GF-D8 (cell line): ENCODE measurements around the gene C16orf89.
"Not testable (repeated sequence)": the region's sequence is repeated elsewhere in the genome, so short reads cannot be mapped to it uniquely, and the experiment has no call there.

Source experiments
- DNase-seq: peaks from one replicate; lab custom pipeline; 2025; lab: John Stamatoyannopoulos, UW

Gene C16orf89

GRCh38 chr16:5060073-5060641 is 5.6 kb downstream of the C16orf89 start:
- no peak for DNase-seq

GRCh38 chr16:5059386-5060072 is 6.2 kb downstream of the C16orf89 start:
- DNase-seq = no peak

GRCh38 chr16:5058476-5058875 is 7.3 kb downstream of the C16orf89 start:
- DNase-seq = no peak

- DNase-seq = no peak
Measured at GRCh38 chr16:5056352-5056751, 9.4 kb downstream of the C16orf89 start.

GRCh38 chr16:5054876-5055865 is 10.6 kb downstream of the C16orf89 start:
- DNase-seq = no peak

GRCh38 chr16:5046914-5047313 is 18.8 kb downstream of the C16orf89 start:
- DNase-seq = no peak

GRCh38 chr16:5045499-5046115 is 20.1 kb downstream of the C16orf89 start:
- DNase-seq = no peak

GRCh38 chr16:5044581-5044980 is 21.2 kb downstream of the C16orf89 start:
- DNase-seq = not testable (repeated sequence)

- no peak for DNase-seq
Measured at GRCh38 chr16:5044011-5044540, 21.7 kb downstream of the C16orf89 start.

GRCh38 chr16:5042574-5043171 is 23.1 kb downstream of the C16orf89 start:
- no peak for DNase-seq

- no peak for DNase-seq
Measured at GRCh38 chr16:5041600-5042133, 24.1 kb downstream of the C16orf89 start.

- DNase-seq = no peak
Measured at GRCh38 chr16:5040451-5040850, 25.3 kb downstream of the C16orf89 start.

- DNase-seq = no peak
Measured at GRCh38 chr16:5036228-5037156, 29.3 kb downstream of the C16orf89 start.

GRCh38 chr16:5035909-5036227 is 29.9 kb downstream of the C16orf89 start:
- no peak for DNase-seq

GRCh38 chr16:5034167-5034523 is 31.6 kb downstream of the C16orf89 start:
- DNase-seq = no peak

GRCh38 chr16:5033256-5034166 is 32.2 kb downstream of the C16orf89 start, which contains the start of gene NAGPA:
NAGPA (minus strand) TSS chr16:5033935; CDS start chr16:5033914, 21 bp downstream.
- DNase-seq = peak; percentile 25

GRCh38 chr16:5032748-5033167 is 33.0 kb downstream of the C16orf89 start:
- no peak for DNase-seq

GRCh38 chr16:5031601-5032000 is 34.2 kb downstream of the C16orf89 start:
- no peak for DNase-seq

GRCh38 chr16:5030251-5030870 is 35.4 kb downstream of the C16orf89 start:
- no peak for DNase-seq
